ENCODE measurements around the gene S100A11. TPM values are rescaled to one million over a fixed set of nuclear protein-coding genes. Genes with fewer than 3 reads are reported as not detected.

Gene S100A11
- total and polyA plus RNA-seq, 8 donors, result 203 to 868 (median 247) TPM

- DNase-seq (no peak), ATAC-seq (no peak)
- peaks cover 38 to 69% of the 10 kb centered on the region in 2 donors for H3K4me1 ChIP-seq
- peaks cover 7 to 52% of the 10 kb centered on the region in 2 donors for H3K36me3 ChIP-seq
- H3K27ac ChIP-seq, result no peak overlapping the region
- no peak overlapping the region for H3K4me3 ChIP-seq
- no peaks in the 10 kb centered on the region for H3K9me3 ChIP-seq
- TF ChIP-seq CTCF (IDR thresholded peaks at IDR 0.05), result no peak
- intact Hi-C loops (cut with DNase I), result no loop called here
- H3K27me3 ChIP-seq, result no peaks in the 10 kb centered on the region
Observed at GRCh38 chr1:151986501-151987190, 50.2 kb downstream of the S100A11 start.

DNA sequence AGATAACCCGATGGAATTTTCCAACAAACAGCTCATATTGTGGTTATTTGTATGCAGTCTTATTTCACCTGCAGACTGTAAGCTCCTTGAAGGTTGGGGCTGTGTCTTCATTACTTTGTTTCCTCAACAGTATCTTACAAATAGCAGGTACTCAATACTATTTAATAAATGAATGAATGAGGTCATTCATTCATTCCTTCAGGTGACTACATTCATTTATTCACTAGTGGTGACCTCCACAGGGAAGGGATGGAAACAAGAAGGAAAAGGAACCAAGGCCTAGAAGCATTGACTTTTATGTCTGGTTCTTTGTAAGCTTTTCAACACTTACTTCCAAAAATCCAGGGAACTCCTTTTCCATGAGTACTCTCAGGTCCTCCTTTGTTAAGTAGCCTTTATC lies 51.0 kb downstream of the S100A11 start:
- H3K4me1 ChIP-seq, result peaks cover 31 to 62% of the 10 kb centered on the region in 2 donors
- no peaks in the 10 kb centered on the region for H3K27me3 ChIP-seq
- H3K9me3 ChIP-seq, result no peaks in the 10 kb centered on the region
- H3K27ac ChIP-seq, result no peak overlapping the region
- ATAC-seq (no peak), DNase-seq (no peak)
- intact Hi-C loops (cut with DNase I), result no loop called here
- no peak for TF ChIP-seq CTCF (IDR thresholded peaks at IDR 0.05)
- H3K4me3 ChIP-seq, result no peak overlapping the region
- H3K36me3 ChIP-seq, result peaks cover 7 to 61% of the 10 kb centered on the region in 2 donors

DNA sequence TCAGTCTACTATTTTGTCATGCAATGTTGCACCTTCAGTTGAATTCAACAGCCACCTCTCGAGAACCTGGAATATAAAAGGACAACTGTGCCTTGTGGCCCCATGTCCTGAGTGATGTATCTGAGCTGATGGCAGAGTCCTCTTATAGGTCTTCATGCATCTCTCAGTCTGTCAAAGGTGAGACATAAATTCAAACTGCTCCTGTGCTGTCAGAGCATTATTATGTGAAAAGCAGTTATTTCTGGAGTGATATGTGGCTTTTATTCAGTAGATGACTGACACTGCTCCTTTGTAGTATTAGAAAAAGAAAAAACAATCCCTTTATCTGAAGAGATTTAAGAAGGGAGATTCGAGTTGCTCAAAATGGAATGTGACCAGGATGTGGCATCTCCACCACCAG lies 51.5 kb downstream of the S100A11 start:
- Histone ChIP-seq H3K4me1 (peaks cover 26 to 62% of the 10 kb centered on the region in 2 donors), H3K9me3 (no peaks in the 10 kb centered on the region), H3K27me3 (no peaks in the 10 kb centered on the region), H3K36me3 (peaks cover 7 to 66% of the 10 kb centered on the region in 2 donors), H3K27ac (no peak overlapping the region), H3K4me3 (no peak overlapping the region)
- intact Hi-C loops (cut with DNase I), result no loop called here
- ATAC-seq, result no peak
- DNase-seq, result no peak
- TF ChIP-seq CTCF (IDR thresholded peaks at IDR 0.05), result no peak

DNA sequence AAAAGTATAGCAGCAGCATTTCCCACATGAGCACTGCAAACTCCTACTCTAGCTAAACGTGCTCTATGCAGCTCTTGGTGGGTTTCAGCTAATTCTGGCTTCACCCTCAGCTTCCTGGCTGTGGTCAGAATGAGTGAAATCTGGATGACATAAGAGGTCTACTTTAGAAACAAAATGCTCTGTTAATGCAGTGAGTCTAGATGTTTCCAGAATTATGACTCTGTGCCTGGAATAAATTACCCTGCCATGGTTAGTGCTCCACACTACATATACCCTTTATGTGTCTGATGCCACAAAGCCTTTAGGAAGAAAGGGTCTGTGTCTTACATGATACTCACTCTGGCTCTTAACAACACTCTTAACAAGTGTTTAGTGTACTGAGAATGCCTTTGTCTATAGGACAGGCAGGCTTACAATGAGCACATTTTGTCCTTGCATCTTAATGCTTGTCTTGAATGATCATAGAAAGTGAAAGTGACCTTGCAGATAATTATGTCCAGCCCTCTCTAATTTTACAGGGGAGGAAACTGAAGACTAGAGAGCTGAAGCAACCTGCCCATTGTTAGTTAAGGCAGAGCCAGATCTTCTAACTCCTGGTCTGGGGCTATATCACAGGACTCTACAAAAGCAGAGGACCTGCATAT lies 52.4 kb downstream of the S100A11 start:
- H3K27ac ChIP-seq, result no peak overlapping the region
- no peaks in the 10 kb centered on the region for H3K9me3 ChIP-seq
- no peak overlapping the region for H3K4me3 ChIP-seq
- H3K36me3 ChIP-seq, result peaks cover 7 to 67% of the 10 kb centered on the region in 2 donors
- no peaks in the 10 kb centered on the region for H3K27me3 ChIP-seq
- peaks cover 18 to 55% of the 10 kb centered on the region in 2 donors for H3K4me1 ChIP-seq
- ATAC-seq (no peak), DNase-seq (no peak)
- intact Hi-C loops (cut with DNase I), result no loop called here
- no peak for TF ChIP-seq CTCF (IDR thresholded peaks at IDR 0.05)

Other genes starting within 250 kb of the S100A11 start
- 10 to 100 TPM; 10.5 to 13.3 TPM for gene TDRKH, start 246.5 kb downstream of the S100A11 start, total RNA-seq
- 10 to 100 TPM; 10.8 to 13.3 (median 11.7) TPM for gene TDRKH, start 246.5 kb downstream of the S100A11 start, polyA plus RNA-seq (ENCODE audit: insufficient read length in 6 of 6)
- gene LINGO4, start 231.6 kb downstream of the S100A11 start, total RNA-seq, result under 1 TPM; 0.06 to 0.63 TPM
- under 1 TPM in 4 of 6 donors, not detected in 2; 0.07 to 0.17 (median 0.12) TPM for gene LINGO4, start 231.6 kb downstream of the S100A11 start, polyA plus RNA-seq (ENCODE audit: insufficient read length in 6 of 6)
- 10 to 100 TPM in 1 of 2 donors, 1 to 10 TPM in 1; 5.4 to 11.8 TPM for gene RORC, start 205.2 kb downstream of the S100A11 start, total RNA-seq
- gene RORC, start 205.2 kb downstream of the S100A11 start, polyA plus RNA-seq (ENCODE audit: insufficient read length in 6 of 6), result 10 to 100 TPM in 4 of 6 donors, 1 to 10 TPM in 2; 6.5 to 11.0 (median 10.3) TPM
- gene C2CD4D, start 197.2 kb downstream of the S100A11 start, total RNA-seq, result under 1 TPM; 0.26 to 0.55 TPM
- under 1 TPM; 0.31 to 0.92 (median 0.53) TPM for gene C2CD4D, start 197.2 kb downstream of the S100A11 start, polyA plus RNA-seq (ENCODE audit: insufficient read length in 6 of 6)
- not detected for gene THEM5, start 183.3 kb downstream of the S100A11 start, total RNA-seq
- gene THEM5, start 183.3 kb downstream of the S100A11 start, polyA plus RNA-seq (ENCODE audit: insufficient read length in 6 of 6), result 1 to 10 TPM in 3 of 6 donors, under 1 TPM in 3; 0.67 to 1.2 (median 1.00) TPM
- gene THEM4, start 127.5 kb downstream of the S100A11 start, total RNA-seq, result 10 to 100 TPM; 10.6 to 13.7 TPM
- gene THEM4, start 127.5 kb downstream of the S100A11 start, polyA plus RNA-seq (ENCODE audit: insufficient read length in 6 of 6), result 10 to 100 TPM; 25.5 to 36.8 (median 33.8) TPM
- 1,000 to 10,000 TPM; 1,069 to 1,250 TPM for gene S100A10, start 43.1 kb downstream of the S100A11 start, total RNA-seq
- gene S100A10, start 43.1 kb downstream of the S100A11 start, polyA plus RNA-seq (ENCODE audit: insufficient read length in 6 of 6), result 100 to 1,000 TPM; 415 to 615 (median 485) TPM
- gene TCHHL1, start 52.1 kb upstream of the S100A11 start, total RNA-seq, result not detected
- not detected for gene TCHHL1, start 52.1 kb upstream of the S100A11 start, polyA plus RNA-seq (ENCODE audit: insufficient read length in 6 of 6)
- under 1 TPM; 0.03 to 0.16 TPM for gene TCHH, start 78.4 kb upstream of the S100A11 start, total RNA-seq
- gene TCHH, start 78.4 kb upstream of the S100A11 start, polyA plus RNA-seq (ENCODE audit: insufficient read length in 6 of 6), result under 1 TPM; 0.07 to 0.14 (median 0.08) TPM
- not detected for gene RPTN, start 122.2 kb upstream of the S100A11 start, total RNA-seq
- gene RPTN, start 122.2 kb upstream of the S100A11 start, polyA plus RNA-seq (ENCODE audit: insufficient read length in 6 of 6), result not detected
- not detected for gene HRNR, start 187.2 kb upstream of the S100A11 start, total RNA-seq
- gene HRNR, start 187.2 kb upstream of the S100A11 start, polyA plus RNA-seq (ENCODE audit: insufficient read length in 6 of 6), result under 1 TPM; 0.10 to 0.54 (median 0.21) TPM

All from left lung (tissue), 10 donors.